Measurements from ENCODE around the gene PTPRE.
A peak's percentile ranks its signal among the peaks of the same experiment; 100 is the strongest.

The PTPRE gene

DNA sequence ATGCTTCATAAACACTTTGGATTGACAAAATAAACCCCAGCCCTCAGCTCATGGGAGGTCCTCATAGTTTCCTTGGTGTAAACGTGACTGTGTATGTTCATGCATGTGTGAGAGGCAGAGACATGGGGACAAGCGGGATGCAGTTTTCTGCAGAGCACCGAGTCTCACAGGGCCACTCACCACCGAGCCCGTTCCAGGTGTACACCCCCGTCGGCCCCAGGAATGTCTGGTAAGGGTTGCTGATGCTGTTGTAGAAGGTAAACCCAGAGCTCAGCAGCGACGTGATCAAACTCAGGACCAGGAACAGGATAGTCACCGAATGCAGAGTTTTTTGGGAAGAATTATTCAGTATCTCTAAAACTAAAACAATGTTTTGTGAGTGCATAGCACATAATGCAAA, 23.4 kb upstream of the PTPRE start:
- DNase-seq (ENCODE audit: low read depth), result no peak

DNA sequence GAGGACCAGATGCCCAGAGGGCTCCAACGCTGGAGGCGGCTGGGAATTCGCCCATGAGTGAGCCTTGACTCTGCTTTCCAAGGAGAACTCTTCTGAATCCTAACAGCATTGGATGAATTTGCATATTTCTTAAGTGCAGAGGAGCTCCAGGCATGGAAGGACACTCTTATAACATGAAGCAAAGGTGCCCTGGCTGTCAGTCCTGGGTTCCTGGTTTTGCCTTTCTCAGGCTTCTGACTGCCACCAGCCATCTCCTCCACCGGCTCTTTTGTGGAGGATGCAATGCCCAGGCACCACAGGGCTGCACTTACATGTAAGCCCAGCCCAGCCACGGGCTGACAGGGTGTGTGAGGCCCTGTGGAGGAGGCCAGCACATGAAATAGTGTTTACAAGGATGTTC, 22.4 kb upstream of the PTPRE start:
- DNase-seq (ENCODE audit: low read depth), result no peak

GRCh38 chr10:127886371-127887051, 20.4 kb upstream of the PTPRE start:
- no peak for DNase-seq (ENCODE audit: low read depth)

- no peak for DNase-seq (ENCODE audit: low read depth)
Observed at GRCh38 chr10:127887541-127888415, 19.1 kb upstream of the PTPRE start.

- no peak for DNase-seq (ENCODE audit: low read depth)
Observed at GRCh38 chr10:127888521-127889312, 18.2 kb upstream of the PTPRE start.

GRCh38 chr10:127889605-127890195, 17.2 kb upstream of the PTPRE start:
- peak; percentile 56 for DNase-seq (ENCODE audit: low read depth)

DNA sequence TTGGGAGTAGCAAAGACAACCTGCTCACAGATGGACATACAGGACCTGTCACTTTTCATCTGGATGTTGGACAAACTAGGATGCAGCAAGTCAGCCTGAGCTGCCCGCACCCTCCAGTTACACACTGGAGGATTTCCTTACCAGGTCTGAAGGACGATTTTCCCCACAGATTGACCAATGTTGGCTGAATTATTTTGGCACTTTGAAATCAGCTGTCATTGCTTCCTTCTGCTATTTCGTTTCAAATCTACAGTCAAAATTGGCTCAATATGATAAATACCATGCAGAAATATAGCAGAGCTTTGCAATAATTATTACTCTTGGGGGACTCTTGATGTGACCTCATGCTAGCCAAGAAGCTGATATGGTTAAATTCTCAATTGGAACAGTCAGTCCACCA, 16.7 kb upstream of the PTPRE start:
- DNase-seq (ENCODE audit: low read depth), result no peak

DNA sequence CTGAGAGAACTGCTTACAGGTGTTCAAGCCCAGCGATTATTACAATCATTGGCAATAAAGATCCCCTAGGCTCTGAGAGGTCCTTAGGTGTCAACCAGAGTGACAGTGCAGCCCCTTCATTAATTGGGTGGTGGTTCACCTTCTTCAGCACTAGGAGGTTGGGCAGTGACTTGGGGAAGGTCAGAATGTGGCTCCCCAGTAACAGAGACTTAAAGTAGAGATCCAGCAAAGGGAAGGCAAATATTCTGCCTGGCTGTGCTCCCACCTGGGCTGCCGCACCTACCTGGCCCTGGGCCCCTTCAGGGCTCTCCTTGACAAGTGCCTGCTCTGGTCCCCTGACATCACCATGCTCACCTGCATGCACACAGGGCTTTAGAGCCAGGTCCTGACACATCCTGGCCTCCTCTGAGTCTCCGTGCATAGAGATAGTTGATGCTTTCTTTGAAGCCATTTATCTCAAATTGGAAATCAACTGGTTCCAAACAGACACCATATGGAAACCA, 16.0 kb upstream of the PTPRE start:
- DNase-seq (ENCODE audit: low read depth), result no peak

DNA sequence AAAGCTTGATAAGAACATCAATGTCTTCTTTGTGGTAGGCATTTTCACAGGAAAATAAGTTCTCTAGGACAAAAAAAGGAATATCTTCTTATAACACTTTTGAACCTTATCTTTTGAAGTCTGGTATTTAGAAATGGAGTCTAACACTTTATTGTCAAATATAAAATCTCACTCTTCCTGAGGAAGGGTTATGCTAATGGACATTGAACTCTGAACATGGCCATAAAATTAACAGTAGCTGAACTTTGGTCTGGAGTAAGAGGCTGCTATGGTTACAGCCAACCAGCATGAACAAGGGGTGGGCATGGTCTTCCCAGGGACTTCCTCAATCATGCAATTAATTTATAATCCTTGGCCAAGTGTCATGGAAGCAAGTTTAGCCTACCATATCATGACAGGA, 14.2 kb upstream of the PTPRE start, which contains the start of gene CLRN3:
TSS of gene CLRN3 (minus strand) at position 199 of the 400 bp plus-strand sequence. CDS start at position 42, 157 bp downstream.
- no peak for DNase-seq (ENCODE audit: low read depth)

- no peak for DNase-seq (ENCODE audit: low read depth)
Observed at GRCh38 chr10:127894146-127894545, 12.8 kb upstream of the PTPRE start.

DNA sequence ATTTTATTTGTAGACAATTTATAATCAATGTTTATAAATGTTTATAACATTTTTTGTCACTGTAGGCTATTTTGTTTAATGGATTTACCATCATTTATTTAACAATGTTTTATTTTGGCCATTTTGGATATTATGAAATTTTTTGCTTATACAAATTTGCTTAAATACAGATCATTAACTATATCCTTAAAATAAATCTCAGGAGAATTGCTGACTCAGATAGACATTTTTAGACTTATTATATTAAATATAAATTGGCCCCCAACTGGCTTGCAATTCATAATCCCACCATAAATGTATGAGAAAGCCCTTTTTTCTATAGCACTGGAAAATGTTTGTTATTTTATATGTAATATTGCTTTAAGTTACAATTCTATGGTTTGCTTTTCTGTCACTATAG, 10.3 kb upstream of the PTPRE start:
- DNase-seq (ENCODE audit: low read depth), result no peak

- DNase-seq (ENCODE audit: low read depth), result no peak
Observed at GRCh38 chr10:127897177-127897576, 9.7 kb upstream of the PTPRE start.

GRCh38 chr10:127899766-127900387, 7.0 kb upstream of the PTPRE start:
- DNase-seq (ENCODE audit: low read depth), result no peak

DNA sequence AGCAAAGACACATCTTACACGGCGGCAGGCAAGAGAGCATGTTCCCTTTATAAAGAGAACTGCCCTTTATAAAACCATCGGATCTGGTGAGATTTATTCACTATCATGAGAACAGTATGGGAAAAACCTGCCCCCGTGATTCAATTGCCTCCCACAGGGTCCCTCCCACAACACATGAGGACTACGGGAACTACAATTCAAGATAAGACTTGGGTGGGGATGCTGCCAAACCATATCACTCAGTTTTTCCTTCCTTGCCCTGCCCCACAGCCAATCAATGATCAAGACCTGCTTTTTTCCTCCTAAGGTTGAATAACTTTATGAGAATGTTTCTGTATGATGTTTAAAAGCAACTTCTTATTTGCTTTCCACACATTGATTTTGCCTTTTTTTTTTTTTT, 3.1 kb upstream of the PTPRE start:
- no peak for DNase-seq (ENCODE audit: low read depth)

DNA sequence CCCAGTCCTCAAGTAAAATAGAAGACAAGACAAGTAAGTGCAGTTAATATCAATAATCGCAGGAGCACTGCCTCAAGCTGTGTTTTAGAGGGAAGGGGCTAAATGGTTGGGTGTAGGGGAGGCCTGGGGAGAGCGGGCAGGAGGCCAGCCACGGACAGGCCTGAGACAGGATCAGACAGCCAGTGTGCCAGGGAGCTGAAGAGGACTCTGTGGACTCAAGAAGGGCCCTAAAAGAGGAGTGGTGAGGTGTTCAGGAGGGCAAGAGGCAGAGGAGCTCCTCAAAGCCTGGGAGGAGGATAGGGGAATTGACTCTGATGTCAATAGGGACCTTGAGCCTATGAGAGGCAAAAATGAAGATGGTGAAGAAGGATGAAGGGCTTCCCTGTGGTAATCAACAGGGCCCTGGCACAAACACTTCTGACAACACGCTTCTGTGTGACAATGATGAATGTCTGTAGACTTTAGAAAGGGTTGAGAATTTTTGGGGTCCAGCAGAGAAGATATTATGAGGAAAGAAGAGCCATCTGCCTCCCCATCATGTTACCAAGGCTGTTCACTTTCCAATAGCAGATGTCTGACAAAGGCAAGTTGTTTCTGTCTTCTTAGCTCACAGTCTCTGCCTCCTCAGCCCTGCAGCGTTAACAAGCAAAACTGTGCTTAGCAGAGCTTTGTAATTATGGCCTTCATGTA, 2.4 kb upstream of the PTPRE start:
- no peak for DNase-seq (ENCODE audit: low read depth)

GRCh38 chr10:127905001-127905847, 1.7 kb upstream of the PTPRE start:
- DNase-seq (ENCODE audit: low read depth), result no peak

GRCh38 chr10:127905848-127906261, 1.0 kb upstream of the PTPRE start:
- DNase-seq (ENCODE audit: low read depth), result no peak

GRCh38 chr10:127907411-127908105, 655 bp downstream of the PTPRE start:
- DNase-seq (ENCODE audit: low read depth), result peak; percentile 19

All from ELR (cell line).